Natural killer cell treated with Interleukin-12 subunit alpha and Interleukin-12 subunit beta and Interleukin-15 and Interleukin-18, amount 100 ng/mL, for 72 hours (primary cell): ENCODE data around the gene USP37. TPM values are rescaled to one million over a fixed set of nuclear protein-coding genes. Genes with fewer than 3 reads are reported as not detected.
A peak's percentile ranks its signal among the peaks of the same experiment; 100 is the strongest.

Source experiments
- ATAC-seq, 2 donors: fragments of 150-1000 bp; cut with Tn5 transposase in 1 of 2; sonication (Bioruptor Pico), chemical (Tn5 transposase) in 1 of 2; 2 replicates each; pipeline ENCODE4 v1.10.0; 2021
- DNase-seq: peaks from one replicate; pipeline ENCODE4 v3.0.0; 2022; ENCODE audit warnings: low spot score
- H3K27ac Mint-ChIP-seq, 2 donors: 1 replicate in 1 of 2; 2 replicates in 1 of 2; pipeline ENCODE4 v1.8.0; 2022; ENCODE audit warnings: mixed read lengths in 2 of 2, mild to moderate bottlenecking in 1 of 2, moderate library complexity in 1 of 2
- H3K27me3 Mint-ChIP-seq, 2 donors: 1 replicate in 1 of 2; 2 replicates in 1 of 2; pipeline ENCODE4 v1.8.0; 2022; ENCODE audit warnings: mixed read lengths in 2 of 2
- H3K36me3 Mint-ChIP-seq: one replicate; pipeline ENCODE4 v1.8.0; 2022; ENCODE audit warnings: mixed read lengths
- H3K4me1 Mint-ChIP-seq, 2 donors: 1 replicate in 1 of 2; 2 replicates in 1 of 2; pipeline ENCODE4 v1.8.0; 2022; ENCODE audit warnings: low read depth in 2 of 2, mixed read lengths in 2 of 2, mild to moderate bottlenecking in 1 of 2
- H3K4me3 Mint-ChIP-seq: one replicate; pipeline ENCODE4 v1.8.0; 2022; ENCODE audit warnings: mixed read lengths
- H3K9me3 Mint-ChIP-seq: 2 replicates; pipeline ENCODE4 v1.8.0; 2022; ENCODE audit warnings: mixed read lengths
- total RNA-seq, 2 donors: library from RNA; stranded (reverse); gene quantifications; one replicate each; pipeline ENCODE4 v1.2.3, GENCODE V29; 2022

The USP37 gene
- total RNA-seq, 2 donors from 2014 or later = 34.0 to 63.8 TPM

DNA sequence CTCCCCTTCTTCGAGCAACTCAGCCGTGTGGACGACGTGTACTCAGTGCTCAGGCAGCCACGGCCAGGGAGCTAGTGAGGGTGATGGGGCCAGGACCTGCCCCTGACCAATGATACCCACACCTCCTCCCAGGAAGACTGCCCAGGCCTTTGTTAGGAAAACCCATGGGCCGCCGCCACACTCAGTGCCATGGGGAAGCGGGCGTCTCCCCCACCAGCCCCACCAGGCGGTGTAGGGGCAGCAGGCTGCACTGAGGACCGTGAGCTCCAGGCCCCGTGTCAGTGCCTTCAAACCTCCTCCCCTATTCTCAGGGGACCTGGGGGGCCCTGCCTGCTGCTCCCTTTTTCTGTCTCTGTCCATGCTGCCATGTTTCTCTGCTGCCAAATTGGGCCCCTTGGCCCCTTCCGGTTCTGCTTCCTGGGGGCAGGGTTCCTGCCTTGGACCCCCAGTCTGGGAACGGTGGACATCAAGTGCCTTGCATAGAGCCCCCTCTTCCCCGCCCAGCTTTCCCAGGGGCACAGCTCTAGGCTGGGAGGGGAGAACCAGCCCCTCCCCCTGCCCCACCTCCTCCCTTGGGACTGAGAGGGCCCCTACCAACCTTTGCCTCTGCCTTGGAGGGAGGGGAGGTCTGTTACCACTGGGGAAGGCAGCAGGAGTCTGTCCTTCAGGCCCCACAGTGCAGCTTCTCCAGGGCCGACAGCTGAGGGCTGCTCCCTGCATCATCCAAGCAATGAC, 163.6 kb downstream of the USP37 start:
- H3K36me3 Mint-ChIP-seq = no peaks in the 10 kb centered on the region
- H3K9me3 Mint-ChIP-seq = no peaks in the 10 kb centered on the region
- H3K27me3 Mint-ChIP-seq = no peaks in the 10 kb centered on the region
- H3K27ac Mint-ChIP-seq = peak overlapping the region; percentile 80 to 91
- ATAC-seq (no peak), DNase-seq (no peak)
- no peak overlapping the region for H3K4me3 Mint-ChIP-seq
- peaks cover 44 to 45% of the 10 kb centered on the region in 2 donors for H3K4me1 Mint-ChIP-seq

DNA sequence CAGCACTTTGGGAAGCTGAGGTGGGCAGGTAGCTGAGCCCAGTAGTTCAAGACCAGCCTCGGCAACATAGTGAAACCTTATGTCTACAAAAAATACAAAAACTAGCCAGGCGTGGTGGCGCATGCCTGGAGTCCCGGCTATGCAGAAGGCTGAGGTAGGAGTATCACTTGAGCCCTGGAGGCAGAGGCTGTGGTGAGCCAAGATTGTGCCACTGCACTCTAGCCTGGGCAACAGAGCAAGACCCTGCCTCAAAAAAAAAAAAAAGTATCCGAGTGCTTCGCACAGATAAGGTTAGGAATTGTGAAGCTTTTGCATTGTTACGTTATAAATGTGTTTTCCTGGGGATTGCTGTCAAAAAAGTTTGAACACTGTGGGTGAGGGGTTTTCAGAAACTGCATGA, 164.3 kb downstream of the USP37 start:
- Mint-ChIP-seq H3K27ac (peak overlapping the region in 1 of 2 donors; percentile 35), H3K9me3 (no peaks in the 10 kb centered on the region), H3K27me3 (no peaks in the 10 kb centered on the region), H3K4me3 (no peak overlapping the region), H3K36me3 (no peaks in the 10 kb centered on the region), H3K4me1 (peaks cover 44 to 45% of the 10 kb centered on the region in 2 donors)
- DNase-seq = no peak
- ATAC-seq = no peak

DNA sequence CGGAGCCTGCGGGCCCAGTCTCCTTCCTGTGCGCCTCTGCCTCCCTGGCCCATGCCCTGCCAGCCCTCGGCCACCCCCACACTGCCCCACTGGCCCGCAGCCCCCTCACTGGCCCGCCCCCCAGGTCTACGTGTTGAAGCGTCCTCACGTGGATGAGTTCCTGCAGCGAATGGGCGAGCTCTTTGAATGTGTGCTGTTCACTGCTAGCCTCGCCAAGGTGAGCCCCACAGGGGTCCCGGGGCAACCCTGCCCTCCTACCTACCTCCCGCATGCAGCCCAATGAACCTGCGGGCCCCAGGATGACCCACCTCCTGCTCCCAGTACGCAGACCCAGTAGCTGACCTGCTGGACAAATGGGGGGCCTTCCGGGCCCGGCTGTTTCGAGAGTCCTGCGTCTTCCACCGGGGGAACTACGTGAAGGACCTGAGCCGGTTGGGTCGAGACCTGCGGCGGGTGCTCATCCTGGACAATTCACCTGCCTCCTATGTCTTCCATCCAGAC, 165.2 kb downstream of the USP37 start:
- H3K27me3 Mint-ChIP-seq = no peaks in the 10 kb centered on the region
- DNase-seq = no peak
- no peaks in the 10 kb centered on the region for H3K9me3 Mint-ChIP-seq
- no peak overlapping the region for H3K4me3 Mint-ChIP-seq
- no peak for ATAC-seq
- peaks cover 41 to 43% of the 10 kb centered on the region in 2 donors for H3K4me1 Mint-ChIP-seq
- H3K36me3 Mint-ChIP-seq = no peaks in the 10 kb centered on the region
- peak overlapping the region in 1 of 2 donors; percentile 35 for H3K27ac Mint-ChIP-seq

DNA sequence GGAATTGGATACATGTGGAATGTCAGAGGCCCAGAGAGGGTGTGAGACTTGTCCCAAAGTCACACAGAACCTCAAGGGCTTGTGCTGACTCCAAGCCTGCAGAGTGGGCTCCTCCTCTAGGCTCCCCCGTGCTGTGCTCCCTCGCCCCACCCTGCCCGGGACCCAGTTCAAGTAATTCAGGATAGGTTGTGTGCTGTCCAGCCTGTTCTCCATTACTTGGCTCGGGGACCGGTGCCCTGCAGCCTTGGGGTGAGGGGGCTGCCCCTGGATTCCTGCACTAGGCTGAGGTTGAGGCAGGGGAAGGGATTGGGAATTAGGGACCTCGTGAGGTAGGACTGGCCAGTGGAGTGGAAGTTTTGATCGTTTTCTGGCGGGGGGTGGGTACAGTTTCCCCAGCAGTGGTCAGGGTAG, 165.7 kb downstream of the USP37 start:
- no peak overlapping the region for H3K4me3 Mint-ChIP-seq
- H3K27me3 Mint-ChIP-seq = no peaks in the 10 kb centered on the region
- DNase-seq (no peak), ATAC-seq (no peak)
- no peak overlapping the region for H3K27ac Mint-ChIP-seq
- H3K9me3 Mint-ChIP-seq = no peaks in the 10 kb centered on the region
- no peaks in the 10 kb centered on the region for H3K36me3 Mint-ChIP-seq
- H3K4me1 Mint-ChIP-seq = peaks cover 41 to 48% of the 10 kb centered on the region in 2 donors

DNA sequence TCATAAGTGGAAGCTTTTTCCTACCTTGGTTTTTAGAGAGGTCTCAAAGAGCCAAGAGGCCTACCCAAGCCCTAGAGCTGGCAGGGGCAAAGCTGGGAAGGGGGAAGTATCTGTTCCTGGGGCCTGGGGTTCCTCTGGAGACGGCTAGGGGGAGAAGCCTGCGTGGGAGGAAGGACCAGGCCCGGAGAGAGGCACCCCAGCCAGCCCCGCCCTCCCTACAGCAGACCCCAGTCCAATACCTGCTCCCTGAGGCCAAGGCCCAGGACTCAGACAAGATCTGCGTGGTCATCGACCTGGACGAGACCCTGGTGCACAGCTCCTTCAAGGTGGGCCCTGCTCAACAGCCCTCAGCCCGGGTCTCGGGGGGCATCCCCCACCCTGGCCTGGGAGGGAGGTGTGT, 166.3 kb downstream of the USP37 start:
- Mint-ChIP-seq H3K27me3 (no peaks in the 10 kb centered on the region), H3K36me3 (no peaks in the 10 kb centered on the region)
- no peak for ATAC-seq

DNA sequence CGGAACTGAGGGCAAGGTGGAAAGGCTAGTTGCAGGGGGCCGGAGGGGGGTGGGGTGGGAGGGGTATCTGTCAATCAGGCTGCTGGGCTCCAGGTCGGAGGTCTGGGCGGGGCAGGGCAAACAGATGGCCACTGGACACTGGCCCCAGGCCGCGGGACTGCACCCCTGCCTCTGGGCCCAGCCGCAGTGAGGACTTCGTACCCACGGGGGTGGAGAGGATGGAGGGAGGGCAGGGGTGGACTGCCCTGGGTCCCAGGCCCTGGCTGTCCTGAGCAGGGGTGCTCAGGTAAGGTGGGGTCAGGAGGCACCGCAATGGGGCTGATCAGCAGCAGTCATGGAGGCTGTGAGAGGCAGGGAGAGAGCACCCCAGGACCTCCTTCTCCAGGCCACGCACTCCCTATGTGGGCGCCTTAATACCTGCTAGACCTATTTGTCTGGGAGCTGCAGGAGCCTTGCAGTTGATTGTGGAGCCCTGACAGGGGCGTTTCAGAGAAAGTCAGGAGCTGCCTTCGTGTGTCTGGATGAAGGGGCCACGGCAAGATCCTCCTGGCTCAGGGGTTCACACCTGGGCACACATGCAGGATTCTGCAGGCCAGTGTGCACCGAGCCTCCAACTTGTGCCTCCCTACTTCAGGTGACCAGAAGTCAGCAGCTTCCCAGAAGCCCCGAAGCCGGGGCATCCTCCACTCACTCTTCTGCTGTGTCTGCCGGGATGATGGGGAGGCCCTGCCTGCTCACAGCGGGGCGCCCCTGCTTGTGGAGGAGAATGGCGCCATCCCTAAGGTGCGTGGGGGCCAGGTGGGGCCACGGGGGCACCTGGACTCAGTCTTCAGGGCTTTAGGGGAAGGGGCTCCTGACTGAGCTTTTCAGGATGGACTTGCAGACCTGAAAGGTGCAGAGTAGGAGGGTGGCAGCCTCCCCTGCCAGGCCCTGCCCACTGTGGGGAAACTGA, 166.9 kb downstream of the USP37 start:
- Mint-ChIP-seq H3K4me1 (peaks cover 45 to 50% of the 10 kb centered on the region in 2 donors), H3K9me3 (no peaks in the 10 kb centered on the region), H3K27me3 (no peaks in the 10 kb centered on the region), H3K36me3 (no peaks in the 10 kb centered on the region), H3K27ac (peak overlapping the region; percentile 18 to 41), H3K4me3 (peak overlapping the region; percentile 96)
- DNase-seq (no peak), ATAC-seq (no peak)

More for the DNA sequence above, 166.3 kb downstream of the USP37 start:
- Mint-ChIP-seq H3K4me3 (peak overlapping the region; percentile 96), H3K4me1 (peaks cover 41 to 48% of the 10 kb centered on the region in 2 donors), H3K27ac (peak overlapping the region; percentile 18 to 41), H3K9me3 (no peaks in the 10 kb centered on the region)
- DNase-seq = no peak

Other genes with a start within 250 kb of the USP37 start
- gene CATIP, start 211.5 kb downstream of the USP37 start, total RNA-seq = not detected
- gene SLC11A1, start 186.1 kb downstream of the USP37 start, total RNA-seq = under 1 TPM in 1 of 2 donors, not detected in 1; 0.11 TPM
- gene CTDSP1, start 168.5 kb downstream of the USP37 start, total RNA-seq = 100 to 1,000 TPM in 1 of 2 donors, 10 to 100 TPM in 1; 92.5 to 106 TPM
- under 1 TPM in 1 of 2 donors, not detected in 1; 0.10 TPM for gene VIL1, start 149.2 kb downstream of the USP37 start, total RNA-seq
- gene CNOT9, start 488 bp upstream of the USP37 start, total RNA-seq = 100 to 1,000 TPM in 1 of 2 donors, 10 to 100 TPM in 1; 92.9 to 147 TPM
- gene PLCD4, start 39.5 kb upstream of the USP37 start, total RNA-seq = under 1 TPM in 1 of 2 donors, not detected in 1; 0.74 TPM
- gene ZNF142, start 91.3 kb upstream of the USP37 start, total RNA-seq = 10 to 100 TPM; 51.1 to 86.6 TPM
- gene BCS1L, start 91.3 kb upstream of the USP37 start, total RNA-seq = 10 to 100 TPM; 54.0 to 91.3 TPM
- 10 to 100 TPM; 22.3 to 30.3 TPM for gene RNF25, start 103.7 kb upstream of the USP37 start, total RNA-seq
- 10 to 100 TPM; 13.5 to 37.4 TPM for gene STK36, start 103.7 kb upstream of the USP37 start, total RNA-seq
- gene TTLL4, start 142.5 kb upstream of the USP37 start, total RNA-seq = 10 to 100 TPM; 36.2 to 66.3 TPM
- gene CYP27A1, start 213.8 kb upstream of the USP37 start, total RNA-seq = under 1 TPM in 1 of 2 donors, not detected in 1; 0.24 TPM